ENCODE results near the gene MYO1D. TPM values are rescaled to one million over a fixed set of nuclear protein-coding genes. Genes with fewer than 3 reads are reported as not detected.

MYO1D gene
- total and polyA plus RNA-seq, 2 of the 13 experiments (the other 11 are each of a cell fraction or from before 2014, with no cell fraction given) = 13.2 to 17.3 TPM

GRCh38 chr17:32912218-32912897, 35.4 kb upstream of the MYO1D start (continued):
- TF ChIP-seq BCLAF1 (IDR thresholded peaks at IDR 0.05) (no peak), KAT2B (IDR thresholded peaks at IDR 0.05; ENCODE audit: borderline replicate concordance, low read depth, low read length) (no peak), ZNF260 (CRISPR knock-in tag; IDR thresholded peaks at IDR 0.05; ENCODE audit: borderline replicate concordance, low read depth) (no peak), HDAC1 (CRISPR knock-in tag; IDR thresholded peaks at IDR 0.05) (peak; percentile 30; the same call in 1 of the 2 replicates), ZNF710 (CRISPR knock-in tag; IDR thresholded peaks at IDR 0.05; ENCODE audit: borderline replicate concordance) (peak; percentile 37; the same call in 1 of the 2 replicates), KDM3A (CRISPR knock-in tag; IDR thresholded peaks at IDR 0.05; ENCODE audit: low read depth) (no peak), DRAP1 (CRISPR knock-in tag; IDR thresholded peaks at IDR 0.05) (peak; percentile 59), ZNF17 (CRISPR knock-in tag; IDR thresholded peaks at IDR 0.05) (no peak), MIER2 (CRISPR knock-in tag; IDR thresholded peaks at IDR 0.05) (peak; percentile 34; the same call in 1 of the 2 replicates), THAP7 (CRISPR knock-in tag; IDR thresholded peaks at IDR 0.05) (no peak), GLMP (CRISPR knock-in tag; IDR thresholded peaks at IDR 0.05; ENCODE audit: borderline replicate concordance) (no peak), ETV5 (CRISPR knock-in tag; IDR thresholded peaks at IDR 0.05; ENCODE audit: borderline replicate concordance) (peak; percentile 47; the same call in 1 of the 2 replicates), FOXP1 (IDR thresholded peaks at IDR 0.05) (no peak), FOXP1 (CRISPR knock-in tag; IDR thresholded peaks at IDR 0.05) (peak; percentile 54), SALL2 (CRISPR knock-in tag; IDR thresholded peaks at IDR 0.05) (no peak), PRPF4 (IDR thresholded peaks at IDR 0.05; ENCODE audit: low read depth, low read length, poor library complexity, severe bottlenecking) (no peak), FOXA3 (CRISPR knock-in tag; IDR thresholded peaks at IDR 0.05) (peak; percentile 41; the same call in 1 of the 2 replicates), LCORL (IDR thresholded peaks at IDR 0.05) (no peak), LCORL (CRISPR knock-in tag; IDR thresholded peaks at IDR 0.05) (0 out of 2 replicates have a peak, but pooled peaks have one; percentile 34), MED13 (CRISPR knock-in tag; IDR thresholded peaks at IDR 0.05) (no peak), ZBTB43 (CRISPR knock-in tag; conservative IDR thresholded peaks at IDR 0.05) (no peak), RAD51 (IDR thresholded peaks at IDR 0.05; ENCODE audit: borderline replicate concordance) (no peak), POLR2A (IDR thresholded peaks at IDR 0.05; ENCODE audit: insufficient read depth in 1 of 2, low read depth in 2 of 2, low read length in 2 of 2) (peak in 1 of 2 experiments; percentile 42; a peak in 1 of 4 replicates)

Measured in HepG2 (cell line).